Pons (tissue), 1 donor: Measurements from ENCODE around the gene LEPROT.
"Not testable (repeated sequence)": the region's sequence is repeated elsewhere in the genome, so short reads cannot be mapped to it uniquely, and the experiment has no call there.

Experiments used
- DNase-seq: peaks from one replicate; pipeline ENCODE4 v3.0.0-alpha.2; 2016; ENCODE audit warnings: low spot score

LEPROT gene

DNA sequence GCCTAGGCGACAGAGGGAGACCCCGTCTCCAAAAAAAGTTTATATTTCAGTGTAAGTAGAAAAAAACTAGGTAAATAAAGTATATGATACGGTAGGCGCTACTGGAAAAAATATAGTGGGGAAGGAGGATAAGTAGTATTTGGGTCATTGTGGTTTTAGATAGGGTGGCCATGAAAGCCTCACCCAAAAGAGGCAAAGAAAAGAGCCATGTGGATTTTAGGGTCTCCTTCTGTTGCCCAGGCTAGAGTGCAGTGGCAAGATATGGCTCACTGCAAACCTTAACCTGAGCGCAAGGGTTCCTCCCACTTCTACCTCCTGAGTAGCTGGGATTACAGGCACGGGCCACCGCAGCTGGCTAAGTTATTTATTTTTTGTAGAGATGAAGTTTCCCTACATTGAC, 17.1 kb downstream of the LEPROT start:
- DNase-seq, result no peak

DNA sequence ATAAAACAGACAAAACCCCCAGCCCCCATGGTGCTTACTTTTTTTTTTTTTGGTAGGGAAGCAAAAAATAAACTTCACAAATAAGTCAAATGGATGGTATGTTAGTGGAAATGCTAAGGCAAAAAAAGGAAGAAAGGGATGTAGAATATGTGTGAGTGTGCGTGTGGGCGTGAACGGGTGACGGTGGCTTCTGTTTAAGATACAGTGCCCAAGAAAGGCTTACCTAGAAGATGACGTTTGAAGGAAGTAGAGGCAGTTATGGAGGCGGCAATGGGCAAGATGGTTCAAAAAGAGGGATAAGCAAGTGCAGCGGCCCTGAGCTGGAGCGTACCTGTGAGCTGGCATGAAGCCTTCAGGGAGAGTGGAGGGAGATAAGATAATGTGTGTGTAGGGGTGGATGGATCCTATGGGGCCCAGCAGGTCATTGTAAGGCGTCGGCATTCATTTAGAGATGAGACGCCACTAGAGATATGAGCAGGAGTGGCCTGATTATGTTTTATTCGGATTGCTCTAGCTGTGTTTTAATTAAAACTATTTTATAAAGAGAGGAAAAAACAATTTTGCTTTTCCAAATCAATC, 19.9 kb downstream of the LEPROT start:
- DNase-seq, result no peak

- DNase-seq, result no peak
These were observed 20.4 kb downstream of the LEPROT start for GRCh38 chr1:65440915-65441314.

DNA sequence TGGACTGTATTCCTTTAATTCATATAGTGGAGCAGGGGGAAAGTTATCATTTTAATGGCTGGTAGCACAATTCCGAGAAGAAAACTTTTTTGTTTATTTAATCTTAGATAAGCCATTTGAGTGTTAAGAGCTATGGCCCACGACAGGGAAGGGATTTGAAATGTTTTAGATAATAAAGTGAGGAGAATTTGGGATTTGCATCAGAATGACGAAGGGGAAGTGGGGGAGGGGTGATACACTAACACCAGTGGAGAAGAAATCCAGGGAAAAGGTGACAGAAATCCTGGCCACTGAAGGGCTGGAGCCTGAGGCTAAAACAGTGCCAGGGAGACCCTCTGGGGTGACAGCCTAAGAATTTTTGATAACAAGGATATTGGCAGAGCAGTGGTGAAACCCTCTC, 21.0 kb downstream of the LEPROT start:
- no peak for DNase-seq

- no peak for DNase-seq
These were observed 22.0 kb downstream of the LEPROT start for GRCh38 chr1:65442442-65442841.

DNA sequence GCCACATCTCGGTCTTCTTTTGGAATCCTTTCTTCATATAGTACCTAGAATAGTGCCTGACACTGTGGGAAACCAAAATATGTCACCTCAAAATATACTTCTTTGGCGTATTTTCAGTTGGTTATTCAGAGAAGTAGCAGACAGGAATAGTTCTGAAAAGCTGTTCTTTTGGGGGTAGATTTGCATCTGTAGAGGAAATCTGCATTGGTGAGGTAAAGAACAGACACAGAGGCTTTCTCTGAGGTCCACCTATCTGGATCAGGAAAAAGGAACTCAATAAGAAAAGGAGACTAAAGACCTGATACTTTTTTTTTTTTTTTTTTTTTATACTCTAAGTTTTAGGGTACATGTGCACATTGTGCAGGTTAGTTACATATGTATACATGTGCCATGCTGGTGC, 23.2 kb downstream of the LEPROT start:
- DNase-seq, result no peak

GRCh38 chr1:65444128-65444640, 23.7 kb downstream of the LEPROT start:
- no peak for DNase-seq

DNA sequence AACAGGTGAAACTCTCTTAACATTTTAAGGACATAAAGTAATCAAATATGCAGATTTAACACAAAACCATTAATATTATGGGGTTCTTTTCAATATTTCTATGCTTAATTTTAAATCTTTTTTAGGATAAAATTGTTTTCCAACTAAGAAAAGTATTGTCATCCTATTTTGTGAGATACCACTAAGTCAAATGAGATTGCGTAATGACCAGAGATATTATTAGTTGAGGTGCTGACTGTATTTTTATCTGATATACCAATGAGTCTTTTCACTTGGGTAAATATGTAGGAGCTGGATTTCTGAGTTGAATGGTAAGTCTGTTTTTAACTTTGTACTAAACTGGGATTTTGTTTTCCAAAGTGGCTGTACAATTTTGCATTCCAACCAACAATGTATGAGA, 25.4 kb downstream of the LEPROT start:
- no peak for DNase-seq

DNA sequence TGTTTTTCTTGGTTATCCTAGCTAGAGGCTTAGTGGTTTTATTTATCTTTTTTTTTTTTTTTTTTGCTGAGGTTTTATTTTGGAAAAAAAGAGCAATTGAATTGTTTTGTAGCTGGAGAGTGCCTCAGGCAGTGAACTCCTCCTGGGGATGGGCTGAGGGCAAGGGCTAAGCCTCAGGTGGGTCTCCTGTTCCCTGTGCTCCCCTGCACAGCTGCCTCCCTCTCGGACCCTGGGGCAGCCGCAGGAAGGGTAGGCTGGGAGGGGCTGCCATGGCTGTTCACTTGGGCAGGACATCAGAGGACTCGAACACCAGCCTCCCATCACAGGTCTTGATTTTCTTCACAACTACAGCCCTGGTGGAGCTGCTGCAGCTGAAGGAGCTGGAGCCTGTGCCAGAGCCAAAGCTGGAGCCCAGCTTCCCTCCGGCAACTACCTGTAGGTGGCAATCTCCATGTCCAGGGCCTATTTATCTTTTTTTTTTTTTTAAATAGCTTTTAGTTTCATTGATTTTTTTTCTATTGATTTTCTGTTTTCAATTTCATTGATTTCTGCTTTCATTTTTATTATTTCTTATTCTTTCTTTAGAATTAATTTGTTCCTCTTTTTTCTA, 28.9 kb downstream of the LEPROT start:
- no peak for DNase-seq

DNA sequence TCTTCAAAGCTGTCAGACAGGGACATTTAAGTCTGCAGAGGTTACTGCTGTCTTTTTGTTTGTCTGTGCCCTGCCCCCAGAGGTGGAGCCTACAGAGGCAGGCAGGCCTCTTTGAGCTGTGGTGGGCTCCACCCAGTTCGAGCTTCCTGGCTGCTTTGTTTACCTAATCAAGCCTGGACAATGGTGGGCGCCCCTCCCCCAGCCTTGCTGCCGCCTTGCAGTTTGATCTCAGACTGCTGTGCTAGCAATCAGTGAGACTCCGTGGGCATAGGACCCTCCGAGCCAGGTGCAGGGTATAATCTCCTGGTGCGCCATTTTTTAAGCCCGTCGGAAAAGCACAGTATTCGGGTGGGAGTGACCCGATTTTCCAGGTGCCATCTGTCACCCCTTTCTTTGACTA, 35.2 kb downstream of the LEPROT start:
- DNase-seq, result not testable (repeated sequence)

- no peak for DNase-seq
These were observed 36.0 kb downstream of the LEPROT start for GRCh38 chr1:65456481-65456880.

GRCh38 chr1:65457868-65458267, 37.4 kb downstream of the LEPROT start:
- DNase-seq, result no peak

DNA sequence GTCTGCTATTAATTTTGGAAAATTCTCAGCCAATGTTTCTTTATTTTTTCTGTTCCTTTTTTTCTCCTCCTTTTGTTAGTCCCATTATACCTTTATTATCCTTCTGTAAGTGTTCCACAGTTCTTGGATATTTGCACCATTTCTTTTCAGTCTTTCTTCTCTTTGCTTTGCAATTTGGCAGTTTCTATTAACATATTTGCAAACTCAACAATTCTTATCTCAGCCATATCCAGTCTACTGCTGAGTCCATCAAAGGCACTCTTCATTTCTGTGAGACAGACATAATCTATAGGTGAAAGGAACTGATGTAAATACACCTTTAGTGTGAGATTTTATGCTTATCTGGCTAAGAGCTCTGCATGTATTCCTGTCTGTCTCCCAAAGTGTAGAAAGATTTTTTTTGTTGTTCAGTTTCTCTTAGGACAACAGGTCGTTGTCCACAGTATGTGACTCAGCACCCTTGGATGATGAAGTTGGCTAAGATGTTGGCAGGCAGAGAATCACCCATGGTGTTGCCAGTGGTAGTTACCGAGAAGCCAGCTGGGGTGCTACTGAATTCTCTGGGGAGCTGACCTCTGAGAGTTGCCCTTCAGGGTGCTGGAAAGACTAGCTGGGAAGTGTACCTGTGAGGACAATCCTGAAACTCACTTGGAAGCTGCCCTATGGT, 38.4 kb downstream of the LEPROT start:
- DNase-seq, result no peak

GRCh38 chr1:65459397-65459768, 38.9 kb downstream of the LEPROT start:
- peak; percentile 65 for DNase-seq

- DNase-seq, result not testable (repeated sequence)
These were observed 45.4 kb downstream of the LEPROT start for GRCh38 chr1:65465837-65466236.

DNA sequence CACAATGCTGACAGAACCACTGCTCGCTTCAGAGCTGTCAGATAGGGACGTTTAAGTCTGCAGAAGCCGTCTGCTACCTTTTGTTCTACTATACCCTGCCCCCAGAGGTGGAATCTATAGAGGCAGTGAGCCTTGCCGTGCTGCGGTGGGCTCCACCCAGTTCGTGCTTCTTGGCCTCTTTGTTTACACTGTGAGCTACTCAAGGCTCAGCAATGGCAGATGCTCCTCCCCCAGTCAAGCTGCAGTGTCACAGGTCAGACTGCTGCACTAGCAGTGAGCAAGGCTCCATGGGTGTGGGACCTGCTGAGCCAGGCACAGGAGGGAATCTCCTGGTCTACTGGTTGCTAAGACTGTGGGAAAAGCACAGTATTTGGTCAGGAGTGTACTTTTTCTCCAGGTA, 47.1 kb downstream of the LEPROT start:
- DNase-seq, result no peak

GRCh38 chr1:65469126-65469888, 48.8 kb downstream of the LEPROT start:
- DNase-seq, result no peak

GRCh38 chr1:65469889-65470340, 49.4 kb downstream of the LEPROT start:
- DNase-seq, result peak; percentile 36

DNA sequence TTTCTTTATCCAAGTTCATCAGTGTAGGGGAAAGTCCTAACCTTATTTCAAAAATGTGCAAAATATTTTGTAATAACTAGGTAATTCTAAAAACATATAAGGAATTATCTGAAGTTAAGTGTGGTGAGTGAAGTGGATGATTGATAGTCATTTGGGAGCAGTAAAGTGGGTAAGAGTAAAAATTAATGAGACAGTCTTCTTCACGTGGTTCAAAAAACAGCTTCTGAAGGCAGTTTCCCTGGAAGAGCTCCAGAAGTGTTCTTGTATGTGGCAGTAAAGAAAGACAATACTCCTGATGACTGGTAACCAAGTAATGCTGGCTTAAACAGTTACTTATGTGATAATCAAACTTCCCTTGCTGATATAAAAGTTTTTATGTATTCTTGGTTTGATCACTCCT, 50.3 kb downstream of the LEPROT start:
- no peak for DNase-seq

- DNase-seq, result no peak
These were observed 50.9 kb downstream of the LEPROT start for GRCh38 chr1:65471213-65471833.

- no peak for DNase-seq
These were observed 51.4 kb downstream of the LEPROT start for GRCh38 chr1:65471861-65472332.

DNA sequence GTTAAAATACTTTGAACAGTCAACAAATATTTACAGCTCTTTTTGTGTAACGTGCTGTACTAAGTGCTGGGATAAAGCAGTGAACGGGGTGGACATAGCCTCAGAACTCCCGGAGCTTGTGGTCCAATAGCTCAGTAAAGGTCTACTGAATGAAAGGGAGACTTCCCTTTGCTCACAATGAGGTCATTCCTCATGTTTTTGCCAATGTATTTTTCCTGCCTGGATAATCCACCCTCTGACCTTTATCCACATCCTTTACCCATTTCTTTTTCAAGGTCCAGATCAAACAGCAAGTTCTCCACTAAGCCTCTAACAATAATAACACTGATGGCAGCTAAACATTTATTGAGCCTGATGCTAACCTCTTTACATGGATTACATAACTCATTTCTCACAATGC, 55.9 kb downstream of the LEPROT start:
- DNase-seq, result no peak
